SK-N-SH (cell line): Measurements from ENCODE around the gene RAB4B. TPM values are rescaled to one million over a fixed set of nuclear protein-coding genes. Genes with fewer than 3 reads are reported as not detected.
A peak's percentile ranks its signal among the peaks of the same experiment; 100 is the strongest.

Experiments
- FOSL2 ChIP-seq: IDR thresholded peaks from 2 replicates; pipeline ENCODE4 v1.4.0; 2012; ENCODE audit warnings: low read depth, mild to moderate bottlenecking, moderate library complexity, borderline replicate concordance
- FOXJ3 ChIP-seq: sonication (generic); formaldehyde crosslinking; IDR thresholded peaks from 2 replicates; pipeline ENCODE4 v1.5.1; 2020; ENCODE audit warnings: mild to moderate bottlenecking, missing genetic modification reagents
- FOXM1 ChIP-seq: IDR thresholded peaks from 2 replicates; pipeline ENCODE4 v1.4.0; 2012; ENCODE audit warnings: low read depth, mild to moderate bottlenecking
- IRF3 ChIP-seq: fragments of 150-350 bp; IDR thresholded peaks from 2 replicates; pipeline ENCODE4 v1.6.1; 2016; ENCODE audit warnings: mild to moderate bottlenecking, low read depth, low read length
- JUND ChIP-seq: IDR thresholded peaks from 2 replicates; pipeline ENCODE4 v1.4.0; 2012
- MXI1 ChIP-seq: IDR thresholded peaks from 2 replicates; pipeline ENCODE4 v1.6.1; 2012; ENCODE audit warnings: mild to moderate bottlenecking, low read depth, low read length, improper control_type of control experiment
- POLR2AphosphoS5 ChIP-seq: IDR thresholded peaks from 2 replicates; pipeline ENCODE4 v1.6.1; 2012; ENCODE audit warnings: low read depth, low read length
- RCOR1 ChIP-seq: fragments of 150-350 bp; IDR thresholded peaks from 2 replicates; pipeline ENCODE4 v1.6.1; 2017; ENCODE audit warnings: antibody characterized with exemption, low read length
- REST ChIP-seq: IDR thresholded peaks from 2 replicates; pipeline ENCODE4 v1.6.1; 2012; ENCODE audit warnings: mild to moderate bottlenecking, low read depth, low read length, moderate library complexity
- SMC3 ChIP-seq: IDR thresholded peaks from 2 replicates; pipeline ENCODE4 v1.6.1; 2012; ENCODE audit warnings: low read depth, low read length, improper control_type of control experiment
- TAF1 ChIP-seq: IDR thresholded peaks from 2 replicates; pipeline ENCODE4 v1.6.1; 2012; ENCODE audit warnings: low read depth, mild to moderate bottlenecking, low read length, moderate library complexity, borderline replicate concordance
- YY1 ChIP-seq: IDR thresholded peaks from 2 replicates; pipeline ENCODE4 v1.4.0; 2012; ENCODE audit warnings: low read depth, mild to moderate bottlenecking
- ZBTB33 ChIP-seq: IDR thresholded peaks from 2 replicates; pipeline ENCODE4 v1.4.0; 2012; ENCODE audit warnings: low read depth, borderline replicate concordance
- polyA plus RNA-seq, 3 experiments: library from polyadenylated mRNA; depleted of rRNA; stranded (reverse); fragments of >200 nt; gene quantifications; 2 replicates each; pipeline ENCODE4 v1.2.3, GENCODE V29; 2012

The RAB4B gene
- polyA plus RNA-seq, 1 of the 3 experiments (the other 2 are of a cell fraction): 53.2 TPM

GRCh38 chr19:40750058-40750873, 27.8 kb upstream of the RAB4B start, which contains the start of gene ACTMAP (continued):
- TF ChIP-seq RCOR1 (no peak), JUND (no peak), FOXM1 (no peak), YY1 (peak; percentile 94), TAF1 (peak; percentile 83), SMC3 (no peak), POLR2AphosphoS5 (peak; percentile 85), FOXJ3 (no peak), MXI1 (peak; percentile 54), ZBTB33 (peak; percentile 85; the same call in 1 of the 2 replicates), FOSL2 (no peak), REST (no peak), IRF3 (peak; percentile 66)
